NCI-H774 (cell line): ENCODE data around the gene ARPC4.
"Not testable (repeated sequence)": the region's sequence is repeated elsewhere in the genome, so short reads cannot be mapped to it uniquely, and the experiment has no call there.

ENCODE experiments used
- DNase-seq: peaks from one replicate; lab custom pipeline; 2025; lab: John Stamatoyannopoulos, UW

The ARPC4 gene

GRCh38 chr3:9825451-9826040 lies 32.7 kb downstream of the ARPC4 start:
- DNase-seq = no peak

- no peak for DNase-seq
These were observed 34.1 kb downstream of the ARPC4 start for GRCh38 chr3:9826815-9827573.

GRCh38 chr3:9828801-9829755 lies 36.2 kb downstream of the ARPC4 start:
- DNase-seq = no peak

GRCh38 chr3:9831253-9831652 lies 38.4 kb downstream of the ARPC4 start:
- no peak for DNase-seq

- DNase-seq = no peak
These were observed 40.2 kb downstream of the ARPC4 start for GRCh38 chr3:9833078-9833477.

GRCh38 chr3:9834520-9835380 lies 41.9 kb downstream of the ARPC4 start:
- DNase-seq = no peak

- DNase-seq = no peak
These were observed 45.1 kb downstream of the ARPC4 start for GRCh38 chr3:9837701-9838582.

- DNase-seq = no peak
These were observed 46.0 kb downstream of the ARPC4 start for GRCh38 chr3:9838856-9839255.

GRCh38 chr3:9841015-9841414 lies 48.1 kb downstream of the ARPC4 start:
- DNase-seq = no peak

- DNase-seq = peak; percentile 85
These were observed 51.0 kb downstream of the ARPC4 start, which contains the start of gene RPUSD3 for GRCh38 chr3:9843715-9844438. TSS of gene RPUSD3 (minus strand) at chr3:9844008. CDS start at chr3:9843990, 18 bp downstream.

GRCh38 chr3:9846231-9846630 lies 53.3 kb downstream of the ARPC4 start:
- no peak for DNase-seq

GRCh38 chr3:9846931-9847488 lies 54.1 kb downstream of the ARPC4 start:
- no peak for DNase-seq

GRCh38 chr3:9847870-9848269 lies 55.0 kb downstream of the ARPC4 start:
- DNase-seq = not testable (repeated sequence)

- not testable (repeated sequence) for DNase-seq
These were observed 56.0 kb downstream of the ARPC4 start for GRCh38 chr3:9848860-9849259.

GRCh38 chr3:9851383-9851782 lies 58.5 kb downstream of the ARPC4 start:
- DNase-seq = not testable (repeated sequence)

GRCh38 chr3:9851926-9852325 lies 59.0 kb downstream of the ARPC4 start:
- not testable (repeated sequence) for DNase-seq

- no peak for DNase-seq
These were observed 59.6 kb downstream of the ARPC4 start for GRCh38 chr3:9852528-9852927.

GRCh38 chr3:9854291-9854940 lies 61.5 kb downstream of the ARPC4 start:
- DNase-seq = not testable (repeated sequence)

- DNase-seq = no peak
These were observed 62.7 kb downstream of the ARPC4 start for GRCh38 chr3:9855594-9855993.
